K562 (cell line): Measurements from ENCODE around the gene TMPRSS9. TPM values are rescaled to one million over a fixed set of nuclear protein-coding genes. Genes with fewer than 3 reads are reported as not detected.

Source experiments
- BCL6 ChIP-seq: fragments of 250-450 bp; sonication (Bioruptor Pico); IDR thresholded peaks from 2 replicates; pipeline ENCODE4 v1.4.0; 2020
- CAMTA2 ChIP-seq: fragments of 250-450 bp; sonication (Bioruptor Pico); conservative IDR thresholded peaks from 2 replicates; pipeline ENCODE4 v1.5.1; 2022
- CXXC5 ChIP-seq: fragments of 250-450 bp; sonication (Bioruptor Pico); IDR thresholded peaks from 2 replicates; pipeline ENCODE4 v1.8.0; 2022; ENCODE audit warnings: inconsistent platforms, mild to moderate bottlenecking, moderate library complexity
- FOXP4 ChIP-seq: sonication (generic); formaldehyde crosslinking; IDR thresholded peaks from 2 replicates; pipeline ENCODE4 v1.8.0; 2022; ENCODE audit warnings: mild to moderate bottlenecking, missing genetic modification reagents, borderline replicate concordance
- HDAC6 ChIP-seq: IDR thresholded peaks from 2 replicates; pipeline ENCODE4 v1.6.1; 2012; ENCODE audit warnings: low read depth, mild to moderate bottlenecking, control low read depth, inconsistent platforms, low read length, moderate library complexity
- JUND ChIP-seq, 2 experiments: IDR thresholded peaks; 2 replicates in 1 of 2; 3 replicates in 1 of 2; pipeline ENCODE4 v1.6.1; 2011; ENCODE audit warnings: borderline replicate concordance in 2 of 2, low read depth in 2 of 2, low read length in 2 of 2, improper control_type of control experiment in 1 of 2, missing biosample characterization in 1 of 2, missing genetic modification characterization in 1 of 2, missing genetic modification reagents in 1 of 2
- MYC ChIP-seq, 2 experiments: fragments of 250-450 bp in 1 of 2; sonication (Bioruptor Pico) in 1 of 2; IDR thresholded peaks; 2 replicates each; pipeline versions ENCODE4 v1.5.1 to v1.6.1; 2012 to 2021; ENCODE audit warnings: low read depth in 2 of 2, borderline replicate concordance in 1 of 2, improper control_type of control experiment in 1 of 2, low read length in 1 of 2, mild to moderate bottlenecking in 1 of 2, moderate library complexity in 1 of 2
- PML ChIP-seq: IDR thresholded peaks from 2 replicates; pipeline ENCODE4 v1.6.1; 2012; ENCODE audit warnings: low read length, inconsistent platforms
- RBFOX2 ChIP-seq: fragments of 200-400 bp; formaldehyde crosslinking; IDR thresholded peaks from 2 replicates; pipeline ENCODE4 v1.6.1; 2017; ENCODE audit warnings: low read depth, mild to moderate bottlenecking, low read length, moderate library complexity
- RERE ChIP-seq: sonication (generic); formaldehyde crosslinking; IDR thresholded peaks from 2 replicates; pipeline ENCODE4 v1.8.0; 2023; ENCODE audit warnings: missing genetic modification reagents, mild to moderate bottlenecking, borderline replicate concordance
- SMAD3 ChIP-seq: fragments of 450-650 bp; formaldehyde crosslinking; conservative IDR thresholded peaks from 2 replicates; pipeline ENCODE4 v1.4.0; 2020; ENCODE audit warnings: mild to moderate bottlenecking
- TCFL5 ChIP-seq: fragments of 250-450 bp; sonication (Bioruptor Pico); conservative IDR thresholded peaks from 2 replicates; pipeline ENCODE4 v1.6.1; 2021; ENCODE audit warnings: mild to moderate bottlenecking, moderate library complexity, matching md5 sums
- THRA ChIP-seq: fragments of 450-650 bp; IDR thresholded peaks from 2 replicates; pipeline ENCODE4 v1.6.1; 2017; ENCODE audit warnings: mild to moderate bottlenecking, moderate library complexity
- XRCC3 ChIP-seq: fragments of 450-650 bp; IDR thresholded peaks from 2 replicates; pipeline ENCODE4 v1.6.1; 2017; ENCODE audit warnings: mild to moderate bottlenecking, moderate library complexity
- ZFX ChIP-seq: sonication (generic); formaldehyde crosslinking; IDR thresholded peaks from 2 replicates; pipeline ENCODE4 v1.8.0; 2022; ENCODE audit warnings: mild to moderate bottlenecking, missing genetic modification reagents, moderate library complexity
- ZNF263 ChIP-seq: sonication (generic); formaldehyde crosslinking; IDR thresholded peaks from 2 replicates; pipeline ENCODE4 v1.8.0; 2022; ENCODE audit warnings: mild to moderate bottlenecking, missing genetic modification reagents, borderline replicate concordance
- ZNF324 ChIP-seq: fragments of 250-450 bp; sonication (Bioruptor Pico); IDR thresholded peaks from 2 replicates; pipeline ENCODE4 v1.4.0; 2020; ENCODE audit warnings: mild to moderate bottlenecking
- polyA plus RNA-seq, 8 experiments: library from polyadenylated mRNA; depleted of rRNA in 4 of 8; stranded (reverse) in 5 of 8; unstranded in 3 of 8; fragments of >200 nt; fragmentation: Nextera tagmentation in 2 of 8; fragmentation: Illumina TruSeq in 1 of 8; extraction: Ambion mirVana in 2 of 8; extraction: Trizol in 1 of 8; gene quantifications; 2 replicates each; pipeline versions ENCODE4 v1.2.1 to v1.2.3, GENCODE V29; 2011 to 2014; ENCODE audit warnings: inconsistent platforms in 1 of 8, missing spikeins in 1 of 8
- total RNA-seq, 7 experiments: library from RNA; depleted of rRNA in 6 of 7; stranded (reverse); fragments of >200 nt in 6 of 7; fragmentation: Illumina TruSeq in 2 of 7; extraction: Trizol in 2 of 7; gene quantifications; 2 replicates each; pipeline versions ENCODE4 v1.2.1 to v1.2.3, GENCODE V29; 2011 to 2021; ENCODE audit warnings: low replicate concordance in 1 of 7

Gene TMPRSS9
- total and polyA plus RNA-seq, 9 of the 15 experiments (the other 6 are each of a cell fraction or from before 2014, with no cell fraction given) = 0.01 to 0.03 TPM; not detected in 7

- no peak for TF ChIP-seq RERE (CRISPR knock-in tag)
- no peak for TF ChIP-seq ZNF324 (CRISPR knock-in tag)
- no peak for TF ChIP-seq SMAD3 (CRISPR knock-in tag)
- no peak for TF ChIP-seq CAMTA2
- TF ChIP-seq FOXP4 (CRISPR knock-in tag) = 0 out of 2 replicates have a peak, but pooled peaks have one; percentile 14
- 0 out of 2 replicates have a peak, but pooled peaks have one; percentile 7 for TF ChIP-seq PML
- TF ChIP-seq JUND (IDR thresholded peaks at IDR 0.05; ENCODE audit: borderline replicate concordance, low read depth, low read length) = no peak
- no peak for TF ChIP-seq JUND (tag; IDR thresholded peaks at IDR 0.05; ENCODE audit: borderline replicate concordance, low read depth, low read length)
- TF ChIP-seq RBFOX2 = no peak
- TF ChIP-seq ZFX (CRISPR knock-in tag) = no peak
- no peak for TF ChIP-seq MYC (IDR thresholded peaks at IDR 0.05; ENCODE audit: low read depth, low read length)
- no peak for TF ChIP-seq MYC (CRISPR knock-in tag; IDR thresholded peaks at IDR 0.05; ENCODE audit: borderline replicate concordance, low read depth)
- TF ChIP-seq THRA = no peak
- no peak for TF ChIP-seq BCL6 (CRISPR knock-in tag)
- TF ChIP-seq XRCC3 = no peak
- TF ChIP-seq HDAC6 = no peak
- TF ChIP-seq ZNF263 (CRISPR knock-in tag) = no peak
- TF ChIP-seq CXXC5 (CRISPR knock-in tag) = no peak
- TF ChIP-seq TCFL5 = no peak
Observed at GRCh38 chr19:2327773-2328400, 32.2 kb upstream of the TMPRSS9 start (continued).
